CD14-positive monocyte (primary cell): ENCODE measurements around the gene BMS1. TPM values are rescaled to one million over a fixed set of nuclear protein-coding genes. Genes with fewer than 3 reads are reported as not detected.

Experiments used
- DNase-seq, 3 donors: peaks; one replicate each; pipeline ENCODE4 v3.0.0-alpha.2; 2011 to 2022
- H2AFZ ChIP-seq: 2 replicates; pipeline ENCODE4 v1.6.0; 2012; ENCODE audit warnings: mild to moderate bottlenecking, low read depth, low read length, inconsistent platforms; ENCODE audit not compliant: insufficient read depth, poor library complexity, severe bottlenecking
- H3K27ac ChIP-seq, 2 donors: 1 replicate in 1 of 2; 2 replicates in 1 of 2; pipeline ENCODE4 v1.5.1; 2012 to 2013; ENCODE audit warnings: low read length in 2 of 2, control low read depth in 1 of 2, inconsistent platforms in 1 of 2, low read depth in 1 of 2, mild to moderate bottlenecking in 1 of 2
- H3K27me3 ChIP-seq, 2 donors: one replicate each; pipeline versions ENCODE4 v1.6.0 to v1.6.1; 2011 to 2013; ENCODE audit warnings: low read length in 2 of 2; ENCODE audit not compliant: control insufficient read depth in 2 of 2, insufficient read depth in 2 of 2
- H3K36me3 ChIP-seq, 2 donors: replicated peaks in 1 of 2; 1 replicate in 1 of 2; 2 replicates in 1 of 2; pipeline versions ENCODE4 v1.5.1 to v1.6.1; 2012 to 2013; ENCODE audit warnings: low read length in 2 of 2, control low read depth in 1 of 2, inconsistent platforms in 1 of 2, mild to moderate bottlenecking in 1 of 2; ENCODE audit not compliant: insufficient read depth in 2 of 2, control insufficient read depth in 1 of 2
- H3K4me1 ChIP-seq, 2 donors: 1 replicate in 1 of 2; 2 replicates in 1 of 2; pipeline versions ENCODE4 v1.5.1 to v1.6.1; 2012 to 2013; ENCODE audit warnings: low read length in 2 of 2, control low read depth in 1 of 2, inconsistent platforms in 1 of 2, mild to moderate bottlenecking in 1 of 2, moderate library complexity in 1 of 2; ENCODE audit not compliant: insufficient read depth in 2 of 2, control insufficient read depth in 1 of 2
- H3K4me2 ChIP-seq: replicated peaks from 2 replicates; pipeline ENCODE3; 2012; ENCODE audit warnings: low read length, moderate library complexity, mild to moderate bottlenecking; ENCODE audit not compliant: poor library complexity, severe bottlenecking; ENCODE audit errors: extremely low read depth
- H3K4me3 ChIP-seq, 3 experiments: fragments of 200-600 bp in 1 of 3; sonication (generic) in 1 of 3; replicated peaks in 1 of 3; 1 replicate in 2 of 3; 2 replicates in 1 of 3; pipeline ENCODE4 v1.5.1; 2011 to 2013; ENCODE audit warnings: low read length in 3 of 3, mild to moderate bottlenecking in 3 of 3, control low read depth in 2 of 3, low read depth in 2 of 3, inconsistent platforms in 1 of 3, moderate library complexity in 1 of 3
- H3K79me2 ChIP-seq: 2 replicates; pipeline ENCODE4 v1.6.0; 2012; ENCODE audit warnings: mild to moderate bottlenecking, control low read depth, inconsistent platforms, low read length, moderate library complexity; ENCODE audit not compliant: insufficient read depth
- H3K9ac ChIP-seq: 2 replicates; pipeline ENCODE4 v1.6.0; 2017; ENCODE audit warnings: low read length, mild to moderate bottlenecking; ENCODE audit not compliant: insufficient read depth, poor library complexity, severe bottlenecking
- H3K9me3 ChIP-seq, 2 donors: replicated peaks in 1 of 2; 1 replicate in 1 of 2; 2 replicates in 1 of 2; pipeline versions ENCODE4 v1.5.1 to v1.6.1; 2012 to 2013; ENCODE audit warnings: low read length in 2 of 2, control low read depth in 1 of 2; ENCODE audit not compliant: control insufficient read depth in 1 of 2, insufficient read depth in 1 of 2
- H4K20me1 ChIP-seq: 2 replicates; pipeline ENCODE4 v1.6.0; 2012; ENCODE audit warnings: mild to moderate bottlenecking, low read length, control low read depth, moderate library complexity; ENCODE audit not compliant: insufficient read depth
- H3K27ac Mint-ChIP-seq, 7 donors: one replicate each; pipeline ENCODE4 v1.8.0; 2020; ENCODE audit warnings: mild to moderate bottlenecking in 7 of 7, mixed read lengths in 7 of 7, moderate library complexity in 6 of 7, inconsistent platforms in 2 of 7
- H3K27me3 Mint-ChIP-seq, 3 donors: one replicate each; pipeline ENCODE4 v1.8.0; 2021 to 2022; ENCODE audit warnings: low read depth in 3 of 3, mild to moderate bottlenecking in 3 of 3, mixed read lengths in 3 of 3, moderate library complexity in 3 of 3, inconsistent platforms in 1 of 3
- H3K36me3 Mint-ChIP-seq, 2 donors: one replicate each; pipeline ENCODE4 v1.8.0; 2020; ENCODE audit warnings: mixed read lengths in 2 of 2, inconsistent platforms in 1 of 2, mild to moderate bottlenecking in 1 of 2
- H3K4me1 Mint-ChIP-seq: one replicate; pipeline ENCODE4 v1.8.0; 2020; ENCODE audit warnings: mild to moderate bottlenecking, mixed read lengths
- H3K4me3 Mint-ChIP-seq, 2 donors: one replicate each; pipeline ENCODE4 v1.8.0; 2020; ENCODE audit warnings: mild to moderate bottlenecking in 2 of 2, mixed read lengths in 2 of 2, moderate library complexity in 1 of 2
- H3K9me3 Mint-ChIP-seq, 7 donors: one replicate each; pipeline ENCODE4 v1.8.0; 2020 to 2022; ENCODE audit warnings: mixed read lengths in 7 of 7, mild to moderate bottlenecking in 6 of 7, moderate library complexity in 6 of 7, inconsistent platforms in 2 of 7
- CTCF ChIP-seq: fragments of 200-600 bp; IDR thresholded peaks from one replicate; pipeline ENCODE4 v1.8.0; 2022; ENCODE audit warnings: antibody characterized with exemption, mild to moderate bottlenecking
- WGBS: methylation state at CpG from one replicate; pipeline ENCODE4 v1.1.5; 2013; ENCODE audit warnings: missing lambda C conversion rate; ENCODE audit not compliant: insufficient coverage; 5-methylcytosine and 5-hydroxymethylcytosine counted together
- intact Hi-C, 2 donors: fragments of 100-400 bp; cut with micrococcal nuclease; formaldehyde crosslinking; loops; one replicate each; pipeline versions ENCODE4 v1.15.0 to v1.15.1; 2023
- polyA plus RNA-seq, 3 donors: library from polyadenylated mRNA; depleted of rRNA in 1 of 3; unstranded in 2 of 3; stranded (reverse) in 1 of 3; fragments of 300-500 nt in 2 of 3; fragments of >200 nt in 1 of 3; fragmentation: Illumina TruSeq in 2 of 3; gene quantifications; 1 replicate in 2 of 3; 2 replicates in 1 of 3; pipeline ENCODE4 v1.2.3, GENCODE V29; 2012 to 2021

BMS1 gene
- polyA plus RNA-seq, 3 donors = 2.4 to 4.6 (median 2.9) TPM

- H3K79me2 ChIP-seq = no peaks in the 10 kb centered on the region
- H3K4me3 ChIP-seq = no peak overlapping the region
- Mint-ChIP-seq H3K9me3 (peaks cover 2 to 20% (median 12%) of the 10 kb centered on the region in 7 donors), H3K36me3 (peaks cover 0 to 2% of the 10 kb centered on the region in 2 donors), H3K27me3 (peaks cover 66 to 85% (median 71%) of the 10 kb centered on the region in 3 donors), H3K27ac (peak overlapping the region in 1 of 7 donors; percentile 28), H3K4me3 (peak overlapping the region in 1 of 2 donors; percentile 85), H3K4me1 (peaks cover 13% of the 10 kb centered on the region)
- no peak overlapping the region for H3K4me2 ChIP-seq
- H3K4me1 ChIP-seq = peaks cover 14 to 25% of the 10 kb centered on the region in 2 donors
- peaks cover 0 to 12% of the 10 kb centered on the region in 2 donors for H3K9me3 ChIP-seq
- WGBS = 92% methylated on average over 5 of the region's 10 CpGs
- no peak for DNase-seq
- H3K36me3 ChIP-seq = no peaks in the 10 kb centered on the region
- no peaks in the 10 kb centered on the region for H4K20me1 ChIP-seq
- no peak for TF ChIP-seq CTCF
- intact Hi-C loops = no loop called here
- H3K9ac ChIP-seq = no peak overlapping the region
- H3K27me3 ChIP-seq = peaks cover 41 to 69% of the 10 kb centered on the region in 2 donors
- no peak overlapping the region for H2AFZ ChIP-seq
- no peak overlapping the region for H3K27ac ChIP-seq
These were observed 27.0 kb upstream of the BMS1 start for GRCh38 chr10:42755556-42756093.

- peaks cover 2 to 33% (median 16%) of the 10 kb centered on the region in 7 donors for H3K9me3 Mint-ChIP-seq
- no peak overlapping the region for H3K27ac Mint-ChIP-seq
- H3K27me3 Mint-ChIP-seq = peaks cover 10 to 33% (median 21%) of the 10 kb centered on the region in 3 donors
- Histone ChIP-seq H3K4me2 (no peak overlapping the region), H3K9ac (no peak overlapping the region), H2AFZ (no peak overlapping the region), H3K36me3 (no peaks in the 10 kb centered on the region), H4K20me1 (no peaks in the 10 kb centered on the region), H3K27ac (no peak overlapping the region), H3K4me1 (no peaks in the 10 kb centered on the region), H3K9me3 (peaks cover 10 to 30% of the 10 kb centered on the region in 2 donors), H3K79me2 (no peaks in the 10 kb centered on the region), H3K27me3 (peaks cover 0 to 6% of the 10 kb centered on the region in 2 donors), H3K4me3 (no peak overlapping the region)
- no peaks in the 10 kb centered on the region for H3K4me1 Mint-ChIP-seq
- no peak for TF ChIP-seq CTCF
- H3K36me3 Mint-ChIP-seq = no peaks in the 10 kb centered on the region
- intact Hi-C loops = no loop called here
- peak overlapping the region in 1 of 2 donors; percentile 46 for H3K4me3 Mint-ChIP-seq
- 87% methylated on average over 15 of the region's 20 CpGs for WGBS
- no peak for DNase-seq
These were observed 14.7 kb upstream of the BMS1 start for GRCh38 chr10:42767906-42768305.
